BE2C (cell line): Measurements from ENCODE around the gene C7orf57.

ENCODE experiments used
- DNase-seq: peaks from one replicate; pipeline ENCODE4 v3.0.0-alpha.2; 2020
- H3K27me3 ChIP-seq: fragments of 250-450 bp; sonication (Bioruptor Pico); 2 replicates; pipeline ENCODE4 v1.5.1; 2020; ENCODE audit warnings: mild to moderate bottlenecking
- H3K36me3 ChIP-seq: fragments of 250-450 bp; sonication (Bioruptor Pico); 2 replicates; pipeline ENCODE4 v1.5.1; 2020; ENCODE audit warnings: mild to moderate bottlenecking
- H3K4me1 ChIP-seq: fragments of 250-450 bp; sonication (Bioruptor Pico); 2 replicates; pipeline ENCODE4 v1.5.1; 2020
- H3K4me3 ChIP-seq: 2 replicates; pipeline ENCODE4 v1.5.1; 2011; ENCODE audit warnings: low read depth, low read length
- H3K9me3 ChIP-seq: fragments of 250-450 bp; sonication (Bioruptor Pico); 2 replicates; pipeline ENCODE4 v1.5.1; 2020
- TF ChIP-seq, protein P1 (sequence below): IDR thresholded peaks from 2 replicates; pipeline ENCODE4 v1.5.1; 2012; ENCODE audit warnings: mild to moderate bottlenecking, low read depth, low read length

The C7orf57 gene

DNA sequence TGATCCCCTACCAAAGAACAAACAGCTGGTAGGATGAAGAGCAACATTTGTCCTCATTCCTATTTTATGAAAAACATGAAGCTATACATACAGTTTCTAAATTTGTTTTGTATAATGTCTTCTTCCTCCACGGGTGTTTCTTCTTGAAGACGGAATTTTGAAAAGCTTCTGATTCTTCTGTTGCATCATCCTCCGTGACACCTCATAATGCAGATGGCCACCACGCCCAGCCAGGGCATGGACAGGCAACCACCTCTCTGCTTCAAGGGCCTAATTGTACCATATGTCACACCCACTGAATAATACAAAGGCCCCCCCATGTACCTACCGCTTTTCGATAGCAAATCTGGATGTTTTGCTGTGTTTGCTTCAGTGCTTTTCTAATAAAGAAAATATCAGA is 6.4 kb upstream of the C7orf57 start, which contains the start of gene SUN3:
Gene SUN3 (minus strand): TSS at position 170 of the 400 bp plus-strand sequence. CDS start 169 bp downstream, at position 1.
- TF ChIP-seq, protein P1, sequence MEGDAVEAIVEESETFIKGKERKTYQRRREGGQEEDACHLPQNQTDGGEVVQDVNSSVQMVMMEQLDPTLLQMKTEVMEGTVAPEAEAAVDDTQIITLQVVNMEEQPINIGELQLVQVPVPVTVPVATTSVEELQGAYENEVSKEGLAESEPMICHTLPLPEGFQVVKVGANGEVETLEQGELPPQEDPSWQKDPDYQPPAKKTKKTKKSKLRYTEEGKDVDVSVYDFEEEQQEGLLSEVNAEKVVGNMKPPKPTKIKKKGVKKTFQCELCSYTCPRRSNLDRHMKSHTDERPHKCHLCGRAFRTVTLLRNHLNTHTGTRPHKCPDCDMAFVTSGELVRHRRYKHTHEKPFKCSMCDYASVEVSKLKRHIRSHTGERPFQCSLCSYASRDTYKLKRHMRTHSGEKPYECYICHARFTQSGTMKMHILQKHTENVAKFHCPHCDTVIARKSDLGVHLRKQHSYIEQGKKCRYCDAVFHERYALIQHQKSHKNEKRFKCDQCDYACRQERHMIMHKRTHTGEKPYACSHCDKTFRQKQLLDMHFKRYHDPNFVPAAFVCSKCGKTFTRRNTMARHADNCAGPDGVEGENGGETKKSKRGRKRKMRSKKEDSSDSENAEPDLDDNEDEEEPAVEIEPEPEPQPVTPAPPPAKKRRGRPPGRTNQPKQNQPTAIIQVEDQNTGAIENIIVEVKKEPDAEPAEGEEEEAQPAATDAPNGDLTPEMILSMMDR, result no peak
- Histone ChIP-seq H3K27me3 (peaks cover 39% of the 10 kb centered on the region), H3K4me1 (no peaks in the 10 kb centered on the region), H3K9me3 (no peaks in the 10 kb centered on the region), H3K36me3 (no peaks in the 10 kb centered on the region), H3K4me3 (no peak within 1 kb of the TSS)
- no peak for DNase-seq

DNA sequence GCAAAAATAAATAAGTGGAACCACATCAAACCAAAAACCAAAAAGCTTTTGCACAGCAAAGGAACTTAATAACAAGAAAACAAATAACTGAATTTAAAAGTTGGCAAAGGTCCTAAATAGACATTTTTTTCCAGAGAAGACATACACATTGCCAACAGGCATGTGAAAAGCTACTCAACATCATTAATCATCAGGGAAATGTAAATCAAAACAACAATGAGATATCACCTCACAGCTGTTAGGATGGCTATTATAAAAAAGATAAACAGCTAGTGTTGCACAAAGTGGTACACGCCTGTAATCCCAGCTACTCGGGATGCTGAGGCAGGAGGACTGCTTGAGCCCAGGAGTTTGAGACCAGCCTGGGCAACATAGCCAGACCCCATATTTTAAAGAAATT is 4.2 kb upstream of the C7orf57 start:
- Histone ChIP-seq H3K4me3 (no peak overlapping the region), H3K36me3 (no peaks in the 10 kb centered on the region), H3K27me3 (peaks cover 47% of the 10 kb centered on the region), H3K9me3 (no peaks in the 10 kb centered on the region), H3K4me1 (peaks cover 3% of the 10 kb centered on the region; the same call in 1 of the 2 replicates)
- TF ChIP-seq, protein P1, result no peak
- DNase-seq, result no peak

DNA sequence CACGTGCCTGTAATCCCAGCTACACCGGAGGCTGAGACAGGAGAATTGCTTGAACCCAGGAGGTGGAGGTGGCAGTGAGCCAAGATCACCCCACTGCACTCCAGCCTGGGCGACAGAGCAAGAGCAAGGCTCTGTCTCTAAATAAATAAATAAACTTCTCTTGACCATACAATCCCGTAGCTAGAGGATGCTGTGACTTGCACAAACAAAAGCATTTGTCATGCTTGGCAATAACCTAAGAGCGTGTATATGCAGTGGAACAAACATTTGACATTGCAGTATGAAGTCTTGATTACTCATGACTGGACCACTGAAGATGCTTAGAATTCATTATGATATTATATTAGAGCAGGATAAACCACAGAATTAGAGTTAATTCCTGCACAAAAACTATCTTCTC is 1.4 kb upstream of the C7orf57 start:
- H3K27me3 ChIP-seq, result peaks cover 35% of the 10 kb centered on the region
- H3K4me3 ChIP-seq, result no peak overlapping the region
- DNase-seq, result no peak

DNA sequence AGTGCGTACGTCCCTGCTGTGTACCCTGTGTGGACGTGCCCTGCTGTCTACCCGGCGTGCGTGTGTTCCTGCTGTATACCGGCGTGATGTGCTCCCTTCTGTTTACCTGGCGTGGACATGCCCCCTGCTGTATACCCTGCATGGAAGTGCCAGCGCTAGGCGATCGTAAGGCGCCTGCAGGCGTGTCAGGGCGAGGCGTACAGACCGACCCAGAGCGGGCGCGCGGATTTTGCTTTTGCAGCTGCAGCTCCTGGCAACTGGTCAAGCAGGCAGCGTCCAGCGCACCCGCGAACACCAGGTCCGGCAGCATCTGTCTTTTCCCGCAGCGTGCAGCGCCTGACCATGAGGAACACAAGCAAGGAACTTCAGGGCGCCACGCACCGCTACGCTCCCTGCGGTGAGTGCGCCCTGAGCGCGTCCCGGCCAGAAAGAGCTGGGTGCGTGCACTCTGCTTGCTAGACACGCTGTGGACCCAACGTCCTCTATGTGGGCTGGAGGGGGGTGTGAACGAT is 680 bp downstream of the C7orf57 start:
- Histone ChIP-seq H3K36me3 (no peaks in the 10 kb centered on the region), H3K9me3 (no peaks in the 10 kb centered on the region), H3K4me1 (peaks cover 3% of the 10 kb centered on the region; the same call in 1 of the 2 replicates), H3K4me3 (peak overlapping the region; percentile 64), H3K27me3 (peaks cover 23% of the 10 kb centered on the region)
- DNase-seq, result peak; percentile 19
- TF ChIP-seq, protein P1, result no peak

More for the DNA sequence above, 1.4 kb upstream of the C7orf57 start:
- Histone ChIP-seq H3K36me3 (no peaks in the 10 kb centered on the region), H3K4me1 (peaks cover 3% of the 10 kb centered on the region; the same call in 1 of the 2 replicates), H3K9me3 (no peaks in the 10 kb centered on the region)
- TF ChIP-seq, protein P1, result no peak

DNA sequence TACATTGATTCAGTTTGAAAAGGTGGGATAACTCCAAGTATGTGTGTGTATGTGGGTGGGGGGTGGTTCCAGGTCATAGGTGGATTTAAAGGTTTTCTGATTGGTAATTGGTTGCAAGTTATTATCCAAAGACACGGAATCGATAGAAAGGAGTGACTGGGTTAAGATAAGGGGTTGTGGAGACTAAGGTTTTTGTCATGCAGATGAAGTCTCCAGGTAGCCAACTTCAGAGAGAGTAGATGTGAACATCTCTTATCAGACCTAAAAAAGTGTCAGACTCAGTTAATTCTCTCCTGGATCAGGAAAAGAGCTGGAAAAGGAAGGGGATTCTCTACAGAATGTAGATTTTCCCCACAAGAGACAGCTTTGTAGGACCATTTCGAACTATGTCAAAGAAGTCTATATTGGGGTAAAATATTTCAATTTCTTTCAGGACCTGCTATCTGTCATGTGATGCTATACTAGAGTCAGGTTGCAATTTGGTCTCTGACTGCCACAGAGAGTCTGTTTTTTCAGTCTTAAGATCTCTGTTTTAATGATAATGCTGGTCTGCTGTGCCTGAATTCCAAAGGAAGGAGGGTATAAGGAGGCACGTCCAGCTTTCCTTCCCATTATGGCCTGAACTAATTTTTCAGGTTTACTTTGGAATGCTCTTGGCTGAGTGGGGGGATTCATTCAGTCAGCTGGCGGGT is 3.6 kb downstream of the C7orf57 start:
- H3K9me3 ChIP-seq, result no peaks in the 10 kb centered on the region
- no peak for DNase-seq

More for the DNA sequence above, 3.6 kb downstream of the C7orf57 start:
- no peaks in the 10 kb centered on the region for H3K36me3 ChIP-seq
- no peak overlapping the region for H3K4me3 ChIP-seq
- H3K27me3 ChIP-seq, result peaks cover 20% of the 10 kb centered on the region
- H3K4me1 ChIP-seq, result peaks cover 3% of the 10 kb centered on the region; the same call in 1 of the 2 replicates
- TF ChIP-seq, protein P1, result no peak
